Neuronal stem cell (in vitro differentiated cells): ENCODE results near the gene PRCD.

Experiments used
- DNase-seq: peaks from one replicate; pipeline ENCODE4 v3.0.0-alpha.2; 2013; ENCODE audit warnings: low spot score
- H2AFZ ChIP-seq: one replicate; pipeline ENCODE4 v1.6.1; 2013; ENCODE audit warnings: mild to moderate bottlenecking, low read length, inconsistent platforms
- H2AK5ac ChIP-seq: 2 replicates; pipeline ENCODE4 v1.6.1; 2013; ENCODE audit warnings: low read depth, mild to moderate bottlenecking, inconsistent platforms, low read length, moderate library complexity, mixed read lengths
- H2BK120ac ChIP-seq: 2 replicates; pipeline ENCODE4 v1.6.1; 2013; ENCODE audit warnings: low read depth, mild to moderate bottlenecking, inconsistent platforms, low read length, moderate library complexity, mixed read lengths
- H2BK12ac ChIP-seq: one replicate; pipeline ENCODE4 v1.6.1; 2013; ENCODE audit warnings: low read length, inconsistent platforms
- H2BK15ac ChIP-seq: 2 replicates; pipeline ENCODE4 v1.6.1; 2013; ENCODE audit warnings: mild to moderate bottlenecking, low read length, inconsistent platforms, mixed read lengths
- H2BK5ac ChIP-seq: one replicate; pipeline ENCODE4 v1.6.1; 2013; ENCODE audit warnings: inconsistent platforms, mild to moderate bottlenecking, low read length, moderate library complexity
- H3K14ac ChIP-seq: one replicate; pipeline ENCODE4 v1.6.1; 2013; ENCODE audit warnings: low read length, inconsistent platforms
- H3K18ac ChIP-seq: 2 replicates; pipeline ENCODE4 v1.6.1; 2013; ENCODE audit warnings: low read length, inconsistent platforms
- H3K23ac ChIP-seq: 2 replicates; pipeline ENCODE4 v1.6.1; 2013; ENCODE audit warnings: low read depth, mild to moderate bottlenecking, mixed read lengths, low read length, inconsistent platforms; ENCODE audit not compliant: poor library complexity
- H3K27ac ChIP-seq: replicated peaks from 3 replicates; pipeline ENCODE4 v1.5.1; 2013; ENCODE audit warnings: low read length, inconsistent platforms
- H3K27me3 ChIP-seq, 3 experiments: 2 replicates each; pipeline ENCODE4 v1.6.1; 2013; ENCODE audit warnings: low read length in 3 of 3, mild to moderate bottlenecking in 2 of 3, inconsistent platforms in 1 of 3, low read depth in 1 of 3, mixed read lengths in 1 of 3, moderate library complexity in 1 of 3; ENCODE audit not compliant: control insufficient read depth in 3 of 3, insufficient read depth in 3 of 3
- H3K36me3 ChIP-seq, 2 donors: replicated peaks in 1 of 2; 2 replicates each; pipeline ENCODE4 v1.6.1; 2013; ENCODE audit warnings: low read length in 2 of 2; ENCODE audit not compliant: control insufficient read depth in 2 of 2, insufficient read depth in 2 of 2
- H3K4ac ChIP-seq: 2 replicates; pipeline ENCODE4 v1.6.1; 2013; ENCODE audit warnings: inconsistent platforms, mild to moderate bottlenecking, low read length, moderate library complexity
- H3K4me1 ChIP-seq, 2 donors: 1 replicate in 1 of 2; 2 replicates in 1 of 2; pipeline ENCODE4 v1.6.1; 2013; ENCODE audit warnings: low read length in 2 of 2, low read depth in 1 of 2; ENCODE audit not compliant: control insufficient read depth in 2 of 2, insufficient read depth in 1 of 2
- H3K4me2 ChIP-seq: one replicate; pipeline ENCODE4 v1.6.1; 2013; ENCODE audit warnings: mild to moderate bottlenecking, low read length, inconsistent platforms; ENCODE audit not compliant: insufficient read depth, poor library complexity, severe bottlenecking
- H3K4me3 ChIP-seq, 2 donors: 2 replicates each; pipeline ENCODE4 v1.5.1; 2013; ENCODE audit warnings: low read length in 2 of 2, mild to moderate bottlenecking in 2 of 2, inconsistent platforms in 1 of 2, moderate library complexity in 1 of 2
- H3K79me1 ChIP-seq: one replicate; pipeline ENCODE4 v1.6.1; 2013; ENCODE audit warnings: low read depth, mild to moderate bottlenecking, inconsistent platforms, low read length, moderate library complexity
- H3K9ac ChIP-seq: one replicate; pipeline ENCODE4 v1.6.1; 2013; ENCODE audit warnings: mild to moderate bottlenecking, low read depth, low read length, inconsistent platforms; ENCODE audit not compliant: poor library complexity
- H3K9me3 ChIP-seq, 2 donors: replicated peaks in 1 of 2; 2 replicates each; pipeline versions ENCODE3 to v1.6.1; 2013; ENCODE audit warnings: low read length in 2 of 2, mild to moderate bottlenecking in 2 of 2, inconsistent platforms in 1 of 2, low read depth in 1 of 2, mixed read lengths in 1 of 2, moderate library complexity in 1 of 2; ENCODE audit not compliant: control insufficient read depth in 2 of 2, insufficient read depth in 1 of 2
- H4K8ac ChIP-seq: one replicate; pipeline ENCODE4 v1.6.1; 2013; ENCODE audit warnings: low read depth, mild to moderate bottlenecking, inconsistent platforms, low read length, moderate library complexity
- H4K91ac ChIP-seq: one replicate; pipeline ENCODE4 v1.6.1; 2013; ENCODE audit warnings: low read length, low read depth, mild to moderate bottlenecking, inconsistent platforms; ENCODE audit not compliant: poor library complexity
- WGBS, 2 donors: extraction: QIAGEN DNeasy Blood & Tissue Kit; methylation state at CpG; one replicate each; pipeline ENCODE4 v1.1.7; 2013; ENCODE audit warnings: missing lambda C conversion rate in 2 of 2, mixed read lengths in 1 of 2; ENCODE audit not compliant: insufficient read length in 2 of 2, insufficient replicate concordance in 1 of 2; ENCODE audit errors: extremely low coverage in 2 of 2; 5-methylcytosine and 5-hydroxymethylcytosine counted together

Gene PRCD

GRCh38 chr17:76537288-76537577 is 2.6 kb upstream of the PRCD start:
- Histone ChIP-seq H3K14ac (peak overlapping the region; percentile 57), H2BK12ac (no peak overlapping the region), H3K27ac (no peak overlapping the region), H3K79me1 (no peaks in the 10 kb centered on the region), H3K9me3 (no peaks in the 10 kb centered on the region), H4K91ac (no peak overlapping the region), H2BK15ac (peak overlapping the region; percentile 44), H2AFZ (no peak overlapping the region), H3K4me3 (peak overlapping the region in 1 of 2 donors; percentile 76), H3K4ac (no peak overlapping the region), H3K4me2 (peak overlapping the region; percentile 95), H3K18ac (peak overlapping the region; percentile 91), H3K23ac (no peak overlapping the region), H2BK5ac (no peak overlapping the region), H4K8ac (no peak overlapping the region), H3K9ac (no peak overlapping the region), H2BK120ac (no peak overlapping the region), H3K36me3 (no peaks in the 10 kb centered on the region), H3K27me3 (peaks cover 9 to 60% (median 40%) of the 10 kb centered on the region in 3 experiments), H3K4me1 (peaks cover 11 to 17% of the 10 kb centered on the region in 2 donors), H2AK5ac (peak overlapping the region; percentile 69)
- WGBS, 2 donors = no CpG with 5 or more reads among the region's 26 CpGs
- DNase-seq = no peak

DNA sequence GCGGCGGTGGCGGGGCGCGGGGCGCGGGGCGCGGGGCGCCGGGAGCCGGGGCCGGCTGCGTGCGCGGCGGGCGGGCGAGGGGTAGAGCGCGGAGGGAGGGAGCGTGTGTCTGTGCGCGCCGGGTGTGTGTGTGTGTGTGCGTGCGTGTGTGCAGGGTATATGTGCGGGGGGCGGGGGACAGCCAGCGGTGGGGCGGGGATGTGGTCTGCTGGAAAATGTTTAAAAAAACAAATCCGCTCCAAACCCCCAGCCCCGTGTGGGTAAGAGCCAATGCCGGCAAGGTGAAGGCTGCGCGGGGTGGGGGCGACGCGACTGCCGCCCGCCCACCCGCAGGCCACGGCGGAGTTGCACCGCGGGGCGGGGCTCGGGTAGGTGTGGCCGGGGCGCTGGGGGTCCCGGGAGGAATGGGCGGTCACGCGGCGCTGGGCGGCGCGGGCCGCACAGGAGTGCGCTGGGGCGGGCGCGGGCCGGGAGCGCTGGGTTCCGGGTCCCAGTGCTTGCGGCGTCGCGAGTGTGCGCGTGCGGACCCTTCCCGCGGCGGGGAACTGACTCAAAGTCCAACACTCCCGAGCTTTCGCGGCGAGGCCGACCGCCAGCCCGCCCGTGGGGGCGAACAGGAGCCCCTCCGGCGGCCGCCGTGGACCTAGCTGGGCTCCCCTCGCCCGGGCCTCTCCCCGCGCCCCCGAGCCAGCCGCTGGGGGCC is 2.1 kb upstream of the PRCD start, which contains the start of gene CYGB:
Gene CYGB (minus strand): TSS at position 132 of the 703 bp plus-strand sequence. CDS start 167 bp downstream, outside the sequence.
- Histone ChIP-seq H3K27me3 (peaks cover 9 to 65% (median 41%) of the 10 kb centered on the region in 3 experiments), H4K91ac (no peak within 1 kb of the TSS)
- no peak for DNase-seq

GRCh38 chr17:76538281-76538931 is 1.4 kb upstream of the PRCD start:
- Histone ChIP-seq H2AK5ac (peak overlapping the region; percentile 50), H2BK5ac (peak overlapping the region; percentile 58), H2BK120ac (no peak overlapping the region), H3K27ac (no peak overlapping the region), H3K9me3 (no peaks in the 10 kb centered on the region), H3K23ac (peak overlapping the region; percentile 26), H2BK15ac (peak overlapping the region; percentile 60), H2AFZ (peak overlapping the region; percentile 89), H3K9ac (peak overlapping the region; percentile 82), H4K8ac (no peak overlapping the region), H2BK12ac (no peak overlapping the region), H3K27me3 (peaks cover 9 to 71% (median 41%) of the 10 kb centered on the region in 3 experiments), H3K36me3 (no peaks in the 10 kb centered on the region), H3K18ac (peak overlapping the region; percentile 93), H3K4me3 (peak overlapping the region; percentile 28 to 76), H3K14ac (no peak overlapping the region), H4K91ac (no peak overlapping the region), H3K4ac (no peak overlapping the region), H3K4me2 (peak overlapping the region; percentile 95), H3K4me1 (peaks cover 11 to 18% of the 10 kb centered on the region in 2 donors), H3K79me1 (no peaks in the 10 kb centered on the region)
- no peak for DNase-seq
- no CpG with 5 or more reads among the region's 37 CpGs for WGBS, 2 donors

More for the DNA sequence above, 2.1 kb upstream of the PRCD start, which contains the start of gene CYGB:
- Histone ChIP-seq H3K4me2 (peak within 1 kb of the TSS; percentile 95), H3K4me1 (peaks cover 11 to 17% of the 10 kb centered on the region in 2 donors), H3K79me1 (no peaks in the 10 kb centered on the region), H2BK5ac (peak within 1 kb of the TSS; percentile 58), H3K23ac (peak within 1 kb of the TSS; percentile 47), H3K4ac (no peak within 1 kb of the TSS), H3K14ac (peak within 1 kb of the TSS; percentile 57), H3K36me3 (no peaks in the 10 kb centered on the region), H4K8ac (no peak within 1 kb of the TSS), H3K9ac (peak within 1 kb of the TSS; percentile 82), H3K27ac (no peak within 1 kb of the TSS), H3K18ac (peak within 1 kb of the TSS; percentile 93), H2BK120ac (no peak within 1 kb of the TSS), H2AFZ (peak within 1 kb of the TSS; percentile 89), H3K4me3 (peak within 1 kb of the TSS; percentile 28 to 76), H2BK15ac (peak within 1 kb of the TSS; percentile 60), H2AK5ac (peak within 1 kb of the TSS; percentile 69), H3K9me3 (no peaks in the 10 kb centered on the region), H2BK12ac (no peak within 1 kb of the TSS)
- no CpG with 5 or more reads among the region's 95 CpGs for WGBS, 2 donors

DNA sequence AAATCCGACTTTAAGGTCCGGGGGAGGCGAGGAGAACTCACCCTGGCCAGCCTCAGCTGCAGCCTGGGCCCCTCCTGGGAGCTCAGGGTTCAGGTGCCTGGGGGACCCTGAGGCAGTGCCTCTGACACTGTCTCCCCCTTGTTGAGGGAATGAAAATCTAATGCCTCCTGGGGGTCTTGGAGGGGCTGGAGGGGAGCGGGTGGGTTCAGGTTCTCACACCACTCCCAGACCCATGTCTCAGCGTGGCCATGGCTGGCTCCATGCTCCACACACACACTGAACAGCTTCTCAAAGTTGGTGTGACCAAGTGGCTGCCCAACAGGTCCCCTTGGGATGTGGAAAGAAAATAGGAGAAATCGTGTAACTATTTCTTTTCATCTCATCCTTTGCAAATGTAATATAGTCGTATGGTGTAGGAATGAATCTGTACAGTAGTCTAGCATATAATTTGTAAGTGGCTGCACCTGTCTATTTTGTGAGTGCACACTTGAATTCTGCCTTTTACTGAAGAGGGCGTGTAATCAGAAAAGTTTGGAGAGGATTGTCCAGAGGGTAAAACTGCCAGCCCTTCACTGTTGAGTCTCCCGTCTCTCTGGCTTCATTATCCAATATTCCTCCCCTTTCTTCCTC is 788 bp upstream of the PRCD start:
- no peak overlapping the region for H3K27ac ChIP-seq
- no peak overlapping the region for H2BK12ac ChIP-seq
- H3K23ac ChIP-seq = no peak overlapping the region
- H2BK120ac ChIP-seq = no peak overlapping the region
- H4K8ac ChIP-seq = no peak overlapping the region
- H3K79me1 ChIP-seq = no peaks in the 10 kb centered on the region
- peak overlapping the region; percentile 89 for H2AFZ ChIP-seq
- no peak overlapping the region for H3K4me3 ChIP-seq
- no peak overlapping the region for H3K4ac ChIP-seq
- no CpG with 5 or more reads among the region's 9 CpGs for WGBS, 2 donors
- H3K27me3 ChIP-seq = peaks cover 9 to 78% (median 43%) of the 10 kb centered on the region in 3 experiments
- peaks cover 11 to 23% of the 10 kb centered on the region in 2 donors for H3K4me1 ChIP-seq
- no peaks in the 10 kb centered on the region for H3K9me3 ChIP-seq
- H3K9ac ChIP-seq = no peak overlapping the region
- H2AK5ac ChIP-seq = peak overlapping the region; percentile 50
- no peak overlapping the region for H3K18ac ChIP-seq
- DNase-seq = no peak
- H3K14ac ChIP-seq = no peak overlapping the region
- no peak overlapping the region for H2BK5ac ChIP-seq
- no peaks in the 10 kb centered on the region for H3K36me3 ChIP-seq
- H3K4me2 ChIP-seq = no peak overlapping the region
- no peak overlapping the region for H4K91ac ChIP-seq
- peak overlapping the region; percentile 59 for H2BK15ac ChIP-seq
